Measurements from ENCODE around the gene CYFIP1.

GRCh38 chr15:22911306-22911705 lies 68.9 kb downstream of the CYFIP1 start:
- TF ChIP-seq CTCF (IDR thresholded peaks at IDR 0.05; ENCODE audit: control extremely low read depth in 1 of 3, insufficient read depth in 1 of 3, low read depth in 1 of 3, low read length in 3 of 3) (no peak), BCL11A (IDR thresholded peaks at IDR 0.05; ENCODE audit: low read depth in 2 of 2, low read length in 2 of 2) (no peak), BRCA1 (IDR thresholded peaks at IDR 0.05; ENCODE audit: low read depth, low read length) (no peak), CEBPB (IDR thresholded peaks at IDR 0.05; ENCODE audit: low read depth, low read length) (no peak), EZH2 (IDR thresholded peaks at IDR 0.05; ENCODE audit: low read depth, low read length, severe bottlenecking) (no peak), SIN3A (conservative IDR thresholded peaks at IDR 0.05 in 1 of 2, IDR thresholded peaks at IDR 0.05 in 1 of 2; ENCODE audit: low read depth in 1 of 2, low read length in 2 of 2) (no peak), RFX5 (IDR thresholded peaks at IDR 0.05; ENCODE audit: borderline replicate concordance, low read depth, low read length) (no peak), FOSL1 (IDR thresholded peaks at IDR 0.05; ENCODE audit: insufficient read depth, low read depth, low read length) (no peak), ZNF274 (IDR thresholded peaks at IDR 0.05; ENCODE audit: borderline replicate concordance, extremely low read depth, low read length) (no peak)

All from H1 (cell line).